Right ventricle myocardium inferior (tissue), 1 donor: Measurements from ENCODE around the gene CDADC1. TPM values are rescaled to one million over a fixed set of nuclear protein-coding genes. Genes with fewer than 3 reads are reported as not detected.
A peak's percentile ranks its signal among the peaks of the same experiment; 100 is the strongest.

Experiments
- ATAC-seq: fragments of 200-7000 bp; cut with Tn5 transposase; one replicate; pipeline ENCODE4 v1.9.1; 2020; ENCODE audit warnings: mild to moderate bottlenecking, moderate library complexity
- DNase-seq: peaks from one replicate; pipeline ENCODE4 v3.0.0; 2021; ENCODE audit errors: missing footprints
- intact Hi-C: fragments of 100-400 bp; cut with DNase I; formaldehyde crosslinking; loops from one replicate; pipeline ENCODE4 v1.11.0; 2022
- long read RNA-seq: library from polyadenylated mRNA; unstranded; transcript quantifications from one replicate; pipeline ENCODE4 v2.0.0, GENCODE V29; 2021
- total RNA-seq: library from RNA; stranded (reverse); fragmentation: NEBNext Ultra II Directional; extraction: Animal tissue kit (Norgen Biotek cat#: 25700); gene quantifications from one replicate; pipeline ENCODE4 v1.2.1, GENCODE V29; 2021
- donor health status: DM: no; HTN: yes; CAD: no; lungs with severe emphysema.

The CDADC1 gene
- 9.3 TPM for total RNA-seq
- long read RNA-seq, partial matches to known transcripts = 0 of 5 reads
- long read RNA-seq, other reads (novel, unspliced or antisense) = 1 of 5 reads

GRCh38 chr13:49247643-49248621, at the start of gene CDADC1:
CDADC1 (plus strand) TSS chr13:49247925; CDS start chr13:49248038, 113 bp downstream.
- DNase-seq (peak; percentile 99), ATAC-seq (peak; percentile 97)
- intact Hi-C loops = no loop called here

DNA sequence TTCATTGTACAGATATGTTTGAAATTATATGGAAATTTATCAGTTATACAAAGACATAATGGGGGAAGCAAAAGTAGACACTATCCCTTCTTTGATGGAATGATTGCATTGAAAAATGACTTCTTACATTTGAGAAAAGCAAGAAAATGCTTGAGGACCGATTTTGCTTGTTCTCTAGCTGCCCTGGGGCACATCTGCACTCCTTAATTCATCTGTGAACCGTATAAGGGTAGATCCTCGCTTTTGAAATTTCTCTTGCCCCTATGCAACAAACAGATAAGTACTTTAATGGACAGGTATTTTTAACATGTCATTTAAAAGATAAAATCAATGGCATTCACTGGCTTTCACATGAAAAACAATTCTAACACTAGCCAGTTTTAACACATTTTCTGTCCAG, 41.1 kb upstream of the CDADC1 start:
- ATAC-seq = no peak
- intact Hi-C loops = no loop called here
- DNase-seq = no peak

DNA sequence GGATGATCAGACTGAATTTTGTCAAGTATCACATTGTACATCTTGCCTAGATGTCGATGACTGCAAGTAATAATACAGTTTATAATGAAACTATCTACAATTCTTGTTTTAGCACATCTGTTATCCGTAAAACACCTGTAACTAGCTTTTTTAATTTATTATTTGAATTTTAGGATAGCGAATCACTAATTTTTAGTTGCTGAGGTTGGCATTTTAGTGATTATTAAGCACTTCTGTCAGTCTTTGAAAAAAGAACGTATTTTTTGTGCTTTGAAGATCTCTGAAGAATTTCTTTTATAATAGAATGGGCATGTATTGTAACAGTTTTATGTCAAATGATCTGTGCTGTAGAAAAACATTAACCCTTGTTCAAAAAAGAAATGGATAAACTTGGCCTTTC, 39.1 kb upstream of the CDADC1 start:
- DNase-seq = no peak
- intact Hi-C loops = no loop called here
- no peak for ATAC-seq

DNA sequence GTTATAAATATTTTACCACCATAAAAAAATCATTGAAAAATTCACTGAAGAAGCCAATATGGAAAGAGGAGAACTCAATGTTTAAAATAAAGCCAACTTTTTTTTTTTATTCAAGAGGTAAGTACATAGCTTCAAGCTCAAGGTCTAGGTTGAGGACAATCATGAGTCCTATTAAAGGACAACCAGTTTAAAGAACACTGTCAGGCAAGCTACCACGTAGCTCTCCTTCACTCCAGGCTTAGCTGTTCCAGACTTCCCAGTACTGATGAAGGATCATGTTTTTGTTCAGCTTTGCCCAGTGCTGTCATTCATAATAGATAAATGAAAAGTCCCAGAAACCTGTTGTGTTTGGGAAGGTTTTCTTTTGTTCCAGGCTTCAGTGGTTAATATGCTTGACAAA, 37.6 kb upstream of the CDADC1 start:
- ATAC-seq (no peak), DNase-seq (no peak)
- intact Hi-C loops = no loop called here

GRCh38 chr13:49210669-49211068, 37.1 kb upstream of the CDADC1 start:
- intact Hi-C loops = no loop called here
- ATAC-seq (no peak), DNase-seq (no peak)

- ATAC-seq (no peak), DNase-seq (no peak)
- intact Hi-C loops = no loop called here
Observed at GRCh38 chr13:49213539-49213938, 34.2 kb upstream of the CDADC1 start.

DNA sequence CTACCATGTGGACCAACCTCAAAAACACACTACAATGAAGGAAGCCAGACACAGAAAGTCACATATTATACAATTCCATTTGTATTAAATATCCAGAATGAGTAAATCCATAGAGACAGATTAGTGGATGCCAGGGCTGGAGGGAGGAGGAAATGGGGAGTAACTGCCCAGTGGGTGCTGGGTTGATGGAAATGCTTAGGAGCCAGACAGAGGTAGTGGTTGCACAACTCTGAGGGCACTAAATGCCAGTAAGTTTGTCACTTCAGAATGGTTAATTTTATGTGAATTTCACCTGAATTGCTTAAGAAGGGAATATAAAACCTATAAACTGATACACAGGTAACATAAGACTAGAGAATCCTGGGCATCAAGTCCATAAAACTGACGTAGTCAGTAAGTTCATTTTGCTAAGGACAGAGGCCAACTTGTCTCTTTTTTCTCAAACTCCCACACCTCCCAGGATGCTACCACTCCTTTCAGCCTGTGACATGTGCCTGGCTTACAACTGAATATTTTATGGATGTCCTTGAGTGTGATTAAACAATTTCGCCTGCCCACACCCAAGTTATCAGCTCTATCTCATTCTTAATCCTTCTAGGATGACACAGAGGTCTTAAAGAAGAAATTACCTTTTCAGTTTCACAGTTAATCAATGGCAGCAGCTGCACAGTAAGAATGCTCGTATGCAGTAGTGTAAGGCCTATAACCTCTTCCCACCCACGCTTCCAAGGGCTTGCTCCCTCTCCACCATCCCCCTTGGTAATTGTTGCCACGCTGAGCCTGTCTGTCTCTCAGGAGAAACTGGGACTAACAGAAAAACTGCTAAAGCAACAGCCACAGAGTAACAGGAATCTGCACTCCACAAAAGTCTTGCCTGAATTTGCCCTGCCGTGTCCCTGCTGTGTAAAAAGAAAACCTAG, 33.5 kb upstream of the CDADC1 start:
- ATAC-seq = no peak
- intact Hi-C loops = no loop called here
- DNase-seq = no peak

DNA sequence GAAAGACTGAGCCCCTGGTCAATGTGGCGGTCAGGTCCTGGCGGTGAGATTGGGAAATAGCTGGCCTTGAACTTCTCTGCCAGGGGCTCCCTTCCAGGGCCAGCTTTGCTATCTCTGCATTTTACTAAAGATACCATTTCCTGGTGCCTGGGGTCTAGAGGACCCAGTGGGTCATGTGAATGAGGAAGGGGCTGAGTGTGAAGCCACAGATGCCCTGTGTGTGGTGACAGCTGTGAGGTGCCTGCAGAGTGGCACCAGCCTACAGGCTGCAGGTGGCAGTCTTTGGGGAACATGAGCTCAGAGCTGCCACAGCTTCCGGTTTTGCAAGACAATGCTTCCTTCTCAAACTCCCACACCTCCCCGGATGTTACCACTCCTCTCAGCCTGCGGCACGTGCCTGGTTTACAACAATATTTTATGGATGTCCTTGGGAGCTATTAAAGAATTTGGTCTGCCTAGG, 32.8 kb upstream of the CDADC1 start:
- DNase-seq = peak; percentile 77
- intact Hi-C loops = no loop called here
- ATAC-seq = peak; percentile 41

GRCh38 chr13:49216334-49216733, 31.4 kb upstream of the CDADC1 start:
- DNase-seq = no peak
- intact Hi-C loops = no loop called here
- ATAC-seq = no peak

DNA sequence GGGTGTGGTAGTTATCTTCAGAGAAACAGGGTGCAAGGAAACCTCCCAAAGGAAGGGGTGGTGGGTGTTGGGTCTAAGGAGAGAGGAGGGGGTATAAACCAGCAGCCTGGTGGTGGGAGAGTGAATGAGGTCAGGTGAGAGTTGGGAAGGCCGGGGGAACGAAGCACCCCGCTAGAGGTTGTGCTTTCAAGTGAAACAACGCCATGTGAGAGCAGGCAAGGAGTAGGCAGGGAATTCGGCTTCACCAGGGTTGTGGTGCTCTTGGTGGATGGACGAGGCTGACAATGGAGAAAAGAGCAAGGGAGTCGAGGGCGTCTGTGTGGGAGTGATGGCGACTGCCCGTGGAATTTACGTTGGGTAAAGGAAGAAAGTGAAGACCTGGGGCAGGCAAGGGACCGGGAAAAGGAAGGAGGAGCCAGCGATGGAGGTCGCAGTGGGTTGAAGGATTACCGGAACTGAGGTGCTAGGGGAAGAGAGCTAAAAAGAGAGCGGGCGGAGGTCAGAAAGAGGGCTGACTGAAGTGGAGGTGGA, 29.7 kb upstream of the CDADC1 start:
- DNase-seq (no peak), ATAC-seq (no peak)
- intact Hi-C loops = no loop called here

- ATAC-seq (no peak), DNase-seq (no peak)
- intact Hi-C loops = no loop called here
Observed at GRCh38 chr13:49218493-49219051, 29.2 kb upstream of the CDADC1 start.

DNA sequence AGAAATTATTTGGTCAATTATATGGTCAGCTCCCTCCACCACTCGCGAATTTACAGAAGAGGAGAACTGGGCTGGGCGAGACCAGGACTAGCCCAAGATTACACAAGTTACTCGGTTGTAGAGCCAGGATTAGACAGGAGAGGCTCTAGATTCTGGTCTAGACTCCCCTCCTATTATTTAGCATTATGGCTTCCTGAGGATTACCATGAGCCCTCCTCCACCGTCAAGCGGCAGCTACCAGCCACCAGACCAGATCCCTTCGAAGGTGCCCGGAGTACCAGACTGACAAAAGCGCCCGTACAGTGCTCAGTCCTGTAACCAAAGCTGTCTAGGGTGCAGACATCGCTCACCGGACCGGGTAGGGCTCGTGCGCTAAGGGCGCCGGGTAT, 28.1 kb upstream of the CDADC1 start:
- intact Hi-C loops = no loop called here
- no peak for DNase-seq
- ATAC-seq = no peak

DNA sequence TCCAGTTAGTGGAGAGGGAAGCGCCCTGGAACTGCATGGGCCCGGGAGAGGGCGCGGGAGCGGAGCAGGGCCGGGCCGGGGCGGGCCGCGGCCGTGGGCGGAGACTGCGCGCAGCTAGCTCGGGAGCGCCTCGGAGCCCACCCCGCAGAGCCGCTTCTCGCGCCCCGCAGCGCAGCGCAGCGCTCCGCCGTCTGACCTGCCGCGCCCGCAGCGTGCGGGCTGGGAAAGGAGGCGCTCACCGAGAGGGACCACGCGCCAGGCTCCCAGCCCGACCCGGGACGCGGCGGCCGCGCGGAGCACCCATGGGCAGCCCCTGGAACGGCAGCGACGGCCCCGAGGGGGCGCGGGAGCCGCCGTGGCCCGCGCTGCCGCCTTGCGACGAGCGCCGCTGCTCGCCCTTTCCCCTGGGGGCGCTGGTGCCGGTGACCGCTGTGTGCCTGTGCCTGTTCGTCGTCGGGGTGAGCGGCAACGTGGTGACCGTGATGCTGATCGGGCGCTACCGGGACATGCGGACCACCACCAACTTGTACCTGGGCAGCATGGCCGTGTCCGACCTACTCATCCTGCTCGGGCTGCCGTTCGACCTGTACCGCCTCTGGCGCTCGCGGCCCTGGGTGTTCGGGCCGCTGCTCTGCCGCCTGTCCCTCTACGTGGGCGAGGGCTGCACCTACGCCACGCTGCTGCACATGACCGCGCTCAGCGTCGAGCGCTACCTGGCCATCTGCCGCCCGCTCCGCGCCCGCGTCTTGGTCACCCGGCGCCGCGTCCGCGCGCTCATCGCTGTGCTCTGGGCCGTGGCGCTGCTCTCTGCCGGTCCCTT, 27.5 kb upstream of the CDADC1 start, which contains the start of gene MLNR:
MLNR (plus strand) TSS at position 303 of the 820 bp plus-strand sequence; CDS start at position 303, 0 bp downstream.
- intact Hi-C loops = no loop called here

DNA sequence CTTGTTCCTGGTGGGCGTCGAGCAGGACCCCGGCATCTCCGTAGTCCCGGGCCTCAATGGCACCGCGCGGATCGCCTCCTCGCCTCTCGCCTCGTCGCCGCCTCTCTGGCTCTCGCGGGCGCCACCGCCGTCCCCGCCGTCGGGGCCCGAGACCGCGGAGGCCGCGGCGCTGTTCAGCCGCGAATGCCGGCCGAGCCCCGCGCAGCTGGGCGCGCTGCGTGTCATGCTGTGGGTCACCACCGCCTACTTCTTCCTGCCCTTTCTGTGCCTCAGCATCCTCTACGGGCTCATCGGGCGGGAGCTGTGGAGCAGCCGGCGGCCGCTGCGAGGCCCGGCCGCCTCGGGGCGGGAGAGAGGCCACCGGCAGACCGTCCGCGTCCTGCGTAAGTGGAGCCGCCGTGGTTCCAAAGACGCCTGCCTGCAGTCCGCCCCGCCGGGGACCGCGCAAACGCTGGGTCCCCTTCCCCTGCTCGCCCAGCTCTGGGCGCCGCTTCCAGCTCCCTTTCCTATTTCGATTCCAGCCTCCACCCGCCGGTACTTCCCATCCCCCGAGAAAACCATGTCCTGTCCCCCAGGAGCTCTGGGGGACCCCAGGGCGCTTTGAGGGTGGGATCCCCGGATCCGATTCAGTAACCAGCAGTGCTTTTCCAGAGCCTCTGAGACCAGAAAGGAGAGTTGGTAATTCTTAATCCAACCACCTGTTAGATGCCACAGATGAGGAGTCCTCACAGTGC, 26.7 kb upstream of the CDADC1 start:
- no peak for DNase-seq
- ATAC-seq = no peak
- intact Hi-C loops = no loop called here

More for the DNA sequence above, 27.5 kb upstream of the CDADC1 start, which contains the start of gene MLNR:
- DNase-seq = peak; percentile 73
- peak; percentile 74 for ATAC-seq

GRCh38 chr13:49221590-49221965, 26.1 kb upstream of the CDADC1 start:
- intact Hi-C loops = no loop called here
- ATAC-seq (no peak), DNase-seq (no peak)

- DNase-seq (no peak), ATAC-seq (peak; percentile 79)
- intact Hi-C loops = no loop called here
Observed at GRCh38 chr13:49225223-49226042, 22.3 kb upstream of the CDADC1 start.
